Left ventricle myocardium inferior (tissue), 1 donor: ENCODE measurements around the gene ACTN1. TPM values are rescaled to one million over a fixed set of nuclear protein-coding genes. Genes with fewer than 3 reads are reported as not detected.
A peak's percentile ranks its signal among the peaks of the same experiment; 100 is the strongest.

Experiments used
- DNase-seq: peaks from one replicate; pipeline ENCODE4 v3.0.0-alpha.2; 2020
- H3K27ac ChIP-seq: fragments of 200-600 bp; replicated peaks from 2 replicates; pipeline ENCODE4 v1.8.0; 2021
- H3K27me3 ChIP-seq: fragments of 200-600 bp; 2 replicates; pipeline ENCODE4 v1.8.0; 2021; ENCODE audit warnings: low read depth
- H3K36me3 ChIP-seq: fragments of 200-600 bp; 2 replicates; pipeline ENCODE4 v1.8.0; 2021
- H3K4me1 ChIP-seq: fragments of 200-600 bp; 2 replicates; pipeline ENCODE4 v1.8.0; 2021
- H3K4me3 ChIP-seq: fragments of 200-600 bp; 2 replicates; pipeline ENCODE4 v1.8.0; 2021; ENCODE audit warnings: mild to moderate bottlenecking, moderate library complexity
- H3K9me3 ChIP-seq: fragments of 200-600 bp; replicated peaks from 2 replicates; pipeline ENCODE4 v1.8.0; 2021
- intact Hi-C: fragments of 100-400 bp; cut with micrococcal nuclease; formaldehyde crosslinking; loops from one replicate; pipeline ENCODE4 v1.11.0; 2022
- total RNA-seq: library from RNA; stranded (reverse); fragmentation: NEBNext Ultra II Directional; extraction: Animal tissue kit (Norgen Biotek cat#: 25700); gene quantifications from one replicate; pipeline ENCODE4 v1.2.1, GENCODE V29; 2021
- TF ChIP-seq, protein P1 (sequence below): fragments of 200-600 bp; IDR thresholded peaks from 2 replicates; pipeline ENCODE4 v1.8.0; 2021; ENCODE audit warnings: antibody characterized with exemption, mild to moderate bottlenecking, borderline replicate concordance
- donor health status: DM: no; HTN: yes; CAD: no; lungs with severe emphysema.

The ACTN1 gene
- total RNA-seq, 1 donor from 2014 or later = 75.4 TPM

DNA sequence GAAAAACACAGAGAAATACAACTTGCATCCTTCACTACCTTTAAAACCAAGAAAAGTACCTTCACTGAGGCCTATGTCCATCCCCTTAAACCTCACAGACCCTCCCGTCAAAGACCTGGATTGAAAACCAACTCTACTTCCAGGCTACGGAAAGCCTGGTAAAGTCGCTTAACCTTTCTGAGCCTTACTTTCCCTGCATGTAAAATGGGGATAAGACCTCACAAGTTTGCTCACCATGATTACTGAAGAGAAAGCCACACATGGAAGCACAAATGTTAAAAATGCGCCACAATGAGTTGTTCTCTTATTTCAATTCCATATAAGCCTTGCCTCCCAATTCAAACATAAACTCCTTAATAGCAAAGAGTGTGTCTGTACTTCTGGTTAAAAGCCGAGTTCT, 8.4 kb downstream of the ACTN1 start:
- Histone ChIP-seq H3K27me3 (no peaks in the 10 kb centered on the region), H3K9me3 (no peaks in the 10 kb centered on the region), H3K36me3 (peaks cover 19% of the 10 kb centered on the region), H3K27ac (peak overlapping the region; percentile 66), H3K4me3 (no peak overlapping the region), H3K4me1 (peaks cover 88% of the 10 kb centered on the region)
- no peak for DNase-seq
- TF ChIP-seq, protein P1, sequence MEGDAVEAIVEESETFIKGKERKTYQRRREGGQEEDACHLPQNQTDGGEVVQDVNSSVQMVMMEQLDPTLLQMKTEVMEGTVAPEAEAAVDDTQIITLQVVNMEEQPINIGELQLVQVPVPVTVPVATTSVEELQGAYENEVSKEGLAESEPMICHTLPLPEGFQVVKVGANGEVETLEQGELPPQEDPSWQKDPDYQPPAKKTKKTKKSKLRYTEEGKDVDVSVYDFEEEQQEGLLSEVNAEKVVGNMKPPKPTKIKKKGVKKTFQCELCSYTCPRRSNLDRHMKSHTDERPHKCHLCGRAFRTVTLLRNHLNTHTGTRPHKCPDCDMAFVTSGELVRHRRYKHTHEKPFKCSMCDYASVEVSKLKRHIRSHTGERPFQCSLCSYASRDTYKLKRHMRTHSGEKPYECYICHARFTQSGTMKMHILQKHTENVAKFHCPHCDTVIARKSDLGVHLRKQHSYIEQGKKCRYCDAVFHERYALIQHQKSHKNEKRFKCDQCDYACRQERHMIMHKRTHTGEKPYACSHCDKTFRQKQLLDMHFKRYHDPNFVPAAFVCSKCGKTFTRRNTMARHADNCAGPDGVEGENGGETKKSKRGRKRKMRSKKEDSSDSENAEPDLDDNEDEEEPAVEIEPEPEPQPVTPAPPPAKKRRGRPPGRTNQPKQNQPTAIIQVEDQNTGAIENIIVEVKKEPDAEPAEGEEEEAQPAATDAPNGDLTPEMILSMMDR = no peak
- intact Hi-C loops = no loop called here

- H3K4me1 ChIP-seq = peaks cover 88% of the 10 kb centered on the region
- no peak for DNase-seq
- no peaks in the 10 kb centered on the region for H3K27me3 ChIP-seq
- H3K4me3 ChIP-seq = no peak overlapping the region
- H3K27ac ChIP-seq = peak overlapping the region; percentile 66
- no peaks in the 10 kb centered on the region for H3K9me3 ChIP-seq
- TF ChIP-seq, protein P1 = no peak
- H3K36me3 ChIP-seq = peaks cover 19% of the 10 kb centered on the region
- intact Hi-C loops = no loop called here
These were observed 9.0 kb downstream of the ACTN1 start for GRCh38 chr14:68970038-68970612.

DNA sequence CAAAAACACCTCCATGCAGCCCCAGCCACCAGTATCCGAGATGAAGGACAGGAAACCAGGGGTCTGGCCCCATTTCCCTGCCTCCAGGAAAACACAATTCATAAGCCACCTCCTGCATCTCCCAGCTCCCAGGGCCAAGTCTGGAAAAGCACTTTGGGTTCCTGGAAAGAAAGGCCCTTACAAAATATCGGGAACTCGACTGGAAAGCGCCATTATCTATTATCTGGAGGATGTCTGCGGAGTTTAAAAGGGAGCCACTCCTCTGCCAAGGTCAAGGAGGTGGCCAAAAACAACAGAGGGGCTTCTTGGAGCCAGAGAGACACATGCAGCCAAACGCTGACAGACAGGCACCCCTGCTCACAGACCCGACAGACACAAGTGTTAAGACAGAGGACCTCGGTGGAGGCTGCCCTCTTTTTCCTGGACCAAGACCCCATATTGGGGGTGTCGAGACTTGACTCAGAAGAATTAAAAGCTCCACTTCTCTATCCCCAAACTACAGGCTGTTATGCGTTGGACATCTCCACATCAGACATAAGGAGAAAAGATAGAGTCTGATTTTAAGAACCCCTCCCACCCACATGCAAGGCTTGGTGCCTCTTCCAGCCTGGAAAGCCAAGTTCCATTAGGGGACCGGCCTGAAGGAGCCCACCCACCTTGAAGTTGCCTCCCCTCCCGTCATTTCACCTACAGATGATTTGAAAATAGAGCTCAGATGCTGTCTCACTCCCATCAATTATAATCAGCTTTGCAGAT, 9.6 kb downstream of the ACTN1 start:
- TF ChIP-seq, protein P1 = no peak
- peak overlapping the region; percentile 66 for H3K27ac ChIP-seq
- no peaks in the 10 kb centered on the region for H3K27me3 ChIP-seq

GRCh38 chr14:68968721-68969120, 10.4 kb downstream of the ACTN1 start:
- DNase-seq = no peak
- H3K4me1 ChIP-seq = peaks cover 88% of the 10 kb centered on the region
- TF ChIP-seq, protein P1 = no peak
- H3K9me3 ChIP-seq = no peaks in the 10 kb centered on the region
- peaks cover 13% of the 10 kb centered on the region for H3K36me3 ChIP-seq
- H3K27me3 ChIP-seq = no peaks in the 10 kb centered on the region
- H3K27ac ChIP-seq = peak overlapping the region; percentile 66
- intact Hi-C loops = no loop called here
- no peak overlapping the region for H3K4me3 ChIP-seq

More for the DNA sequence above, 9.6 kb downstream of the ACTN1 start:
- intact Hi-C loops = no loop called here
- DNase-seq = no peak
- Histone ChIP-seq H3K4me1 (peaks cover 88% of the 10 kb centered on the region), H3K36me3 (peaks cover 19% of the 10 kb centered on the region), H3K4me3 (no peak overlapping the region), H3K9me3 (no peaks in the 10 kb centered on the region)

GRCh38 chr14:68968051-68968450, 11.1 kb downstream of the ACTN1 start:
- H3K27ac ChIP-seq = peak overlapping the region; percentile 66
- no peaks in the 10 kb centered on the region for H3K27me3 ChIP-seq
- H3K4me3 ChIP-seq = no peak overlapping the region
- TF ChIP-seq, protein P1 = no peak
- peaks cover 87% of the 10 kb centered on the region for H3K4me1 ChIP-seq
- peaks cover 7% of the 10 kb centered on the region for H3K36me3 ChIP-seq
- intact Hi-C loops = no loop called here
- no peak for DNase-seq
- H3K9me3 ChIP-seq = no peaks in the 10 kb centered on the region
